NK-92 treated with Interleukin-12 subunit alpha and Interleukin-12 subunit beta, amount 100 ng/mL, for 24 hours (cell line): ENCODE results near the gene FBXO41.

Source experiments
- DNase-seq: peaks from one replicate; lab custom pipeline; 2025; lab: John Stamatoyannopoulos, UW

FBXO41 gene

DNA sequence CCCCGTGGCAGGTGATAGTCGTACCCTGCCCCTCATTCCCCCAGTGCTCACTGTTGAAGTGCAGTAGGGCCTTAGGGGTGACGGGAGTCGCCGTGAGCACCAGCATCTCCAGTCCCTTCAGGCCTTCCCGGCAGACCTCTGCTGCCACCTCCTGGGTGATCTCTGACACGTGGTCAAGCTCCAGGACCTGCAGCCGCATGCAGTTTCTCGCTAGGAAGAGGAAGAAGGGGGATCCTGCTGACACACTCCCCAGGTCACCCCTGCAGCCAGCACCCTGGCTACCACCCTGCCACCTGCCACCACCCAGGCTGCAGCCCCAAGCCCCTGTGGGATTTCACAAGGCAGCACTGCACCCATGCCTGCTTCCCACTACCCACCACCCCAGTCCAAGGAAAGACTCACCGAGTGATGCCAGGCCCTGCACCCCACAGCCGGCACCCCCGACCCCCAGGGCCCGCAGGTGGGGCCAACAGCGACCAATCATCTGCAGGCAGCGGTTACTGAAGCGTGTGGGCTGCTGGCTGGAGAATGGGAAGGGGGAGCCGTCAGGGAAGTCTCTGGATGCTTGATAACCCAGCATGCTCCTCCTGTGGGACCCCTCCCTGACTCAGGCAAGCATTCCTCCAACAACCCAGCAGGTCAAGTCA is 23.8 kb downstream of the FBXO41 start:
- DNase-seq, result no peak

DNA sequence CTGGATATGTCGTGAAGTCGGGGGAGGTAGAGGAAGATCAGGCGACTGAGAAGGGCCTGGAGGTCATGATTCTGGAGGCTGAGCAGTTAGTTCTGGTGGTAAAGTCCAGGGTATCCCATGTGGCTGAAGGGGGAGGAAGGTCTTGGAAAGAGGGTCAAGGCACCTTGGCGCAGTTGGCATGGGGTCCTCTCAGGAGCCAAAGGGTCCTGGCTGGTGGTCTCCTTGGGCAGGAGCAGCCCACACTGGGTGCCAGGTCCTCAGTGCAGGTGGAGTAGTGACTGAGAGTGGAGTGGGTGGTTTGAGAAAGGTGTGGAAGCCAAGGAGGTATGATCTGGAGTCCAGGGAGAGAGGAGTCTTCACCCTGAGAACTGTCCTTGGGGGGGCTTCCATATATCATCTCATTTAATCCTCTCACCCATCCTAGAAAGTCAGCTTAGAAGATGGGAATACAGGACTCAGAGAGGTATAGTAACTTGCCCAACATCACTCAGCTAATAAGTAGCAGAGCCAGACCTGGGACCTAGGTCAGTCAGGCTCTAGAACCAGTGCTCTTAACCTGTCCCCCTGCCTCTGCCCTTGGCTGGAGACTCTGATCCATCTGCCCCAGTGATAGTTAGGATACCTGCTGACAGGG is 24.5 kb downstream of the FBXO41 start:
- DNase-seq, result no peak

DNA sequence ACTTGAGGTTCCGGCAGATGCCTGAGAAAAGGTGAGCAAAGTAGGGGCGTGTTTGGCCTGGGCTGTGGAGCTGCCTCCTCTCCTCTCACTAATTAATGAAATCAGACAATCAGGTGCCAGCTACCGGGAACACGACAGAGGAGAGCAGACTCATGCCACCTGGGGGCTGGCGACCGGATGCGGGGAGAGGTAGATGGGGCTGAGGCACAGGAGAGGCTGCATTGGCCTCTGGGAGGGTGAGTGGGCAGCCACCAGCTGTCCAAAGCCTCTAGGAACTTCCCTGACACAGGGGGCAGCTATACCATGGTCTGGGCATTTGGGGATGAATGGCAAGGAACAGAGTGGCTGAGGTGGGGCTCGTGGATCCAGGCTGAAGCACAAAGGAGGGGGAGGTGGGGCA is 25.0 kb downstream of the FBXO41 start:
- no peak for DNase-seq

DNA sequence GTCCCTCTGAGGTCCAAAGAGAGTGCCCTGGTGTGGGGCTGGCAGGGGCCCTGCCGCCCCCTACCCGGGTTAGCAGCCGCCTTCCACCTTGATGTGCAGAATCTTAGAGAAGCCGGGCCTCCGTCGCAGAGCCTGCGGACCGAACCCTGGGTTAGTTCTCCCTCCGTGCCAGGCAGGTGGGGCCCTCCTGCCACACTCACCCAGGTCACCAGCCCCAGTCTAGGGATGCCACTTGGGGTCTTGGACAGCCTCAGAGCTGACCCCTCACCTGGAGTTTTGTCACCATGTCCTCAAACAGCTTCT is 25.4 kb downstream of the FBXO41 start:
- no peak for DNase-seq

DNA sequence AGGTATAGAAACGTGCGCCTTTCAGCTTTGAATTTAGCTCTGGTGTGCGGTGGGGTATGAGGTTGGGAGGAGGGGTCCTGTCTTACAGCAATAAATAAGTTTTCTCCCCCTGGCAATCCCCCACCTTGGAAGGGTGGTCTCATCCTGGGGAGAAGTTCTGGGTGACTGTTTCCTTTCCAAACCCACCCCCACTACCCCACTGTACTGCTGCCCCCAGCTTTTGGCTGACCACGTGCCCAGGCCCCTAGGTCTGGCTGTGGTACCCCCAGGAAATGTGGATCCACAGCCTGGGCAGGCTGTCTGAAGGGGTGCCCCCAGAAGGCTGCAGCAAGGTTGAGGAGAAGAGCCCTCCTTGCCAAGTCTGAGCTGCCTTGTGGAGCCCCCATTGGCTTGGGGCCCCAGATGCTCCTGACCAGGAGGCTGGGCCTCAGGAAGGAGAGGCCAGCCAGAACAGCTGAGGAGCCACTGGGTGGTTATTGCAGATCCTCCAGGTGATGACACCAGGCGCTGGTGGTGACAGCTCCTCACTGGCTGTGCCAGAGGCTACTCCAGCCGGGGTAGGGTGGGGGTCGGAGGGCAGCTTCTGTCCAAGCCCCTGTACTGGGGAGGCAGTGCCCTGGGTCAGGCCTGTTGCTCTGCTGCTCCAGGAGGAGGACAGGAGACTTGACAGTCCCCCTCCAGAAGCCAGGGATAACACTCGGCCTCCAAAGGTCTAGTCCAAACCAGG is 25.9 kb downstream of the FBXO41 start:
- DNase-seq, result no peak

DNA sequence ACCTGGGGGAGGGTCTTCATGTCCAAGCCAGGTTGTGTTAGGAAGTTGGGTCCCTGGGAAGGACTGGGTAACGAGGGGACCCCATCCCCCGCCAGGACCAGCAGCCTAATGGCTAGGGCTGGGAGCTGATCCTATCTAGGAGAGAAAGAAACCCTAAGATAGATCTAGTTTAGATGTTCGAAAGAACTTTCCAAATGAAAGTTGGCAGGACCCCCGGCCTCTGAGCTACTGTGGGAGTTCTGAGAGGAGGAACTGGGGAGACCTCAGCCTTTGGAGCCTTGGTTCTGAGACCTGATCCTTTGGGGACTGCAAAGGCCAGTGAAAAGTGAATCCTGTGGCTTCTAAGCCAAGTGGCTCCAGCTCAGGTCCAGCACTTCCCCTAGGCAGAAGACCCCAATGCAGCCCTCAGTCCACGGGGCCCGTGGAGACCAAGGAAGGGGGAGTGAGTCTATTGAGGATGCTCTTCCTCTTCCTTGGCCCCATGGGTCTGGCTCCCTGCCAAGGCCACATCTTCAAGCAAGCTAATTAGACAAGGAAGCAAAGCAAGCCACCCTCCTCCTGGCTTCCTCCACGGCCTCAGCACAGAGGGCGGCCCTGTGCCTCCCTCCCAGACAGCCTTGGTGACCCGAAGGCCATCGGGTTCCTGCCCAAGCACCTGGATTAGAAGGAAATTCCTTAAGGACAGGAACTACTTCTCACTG is 26.7 kb downstream of the FBXO41 start:
- no peak for DNase-seq

DNA sequence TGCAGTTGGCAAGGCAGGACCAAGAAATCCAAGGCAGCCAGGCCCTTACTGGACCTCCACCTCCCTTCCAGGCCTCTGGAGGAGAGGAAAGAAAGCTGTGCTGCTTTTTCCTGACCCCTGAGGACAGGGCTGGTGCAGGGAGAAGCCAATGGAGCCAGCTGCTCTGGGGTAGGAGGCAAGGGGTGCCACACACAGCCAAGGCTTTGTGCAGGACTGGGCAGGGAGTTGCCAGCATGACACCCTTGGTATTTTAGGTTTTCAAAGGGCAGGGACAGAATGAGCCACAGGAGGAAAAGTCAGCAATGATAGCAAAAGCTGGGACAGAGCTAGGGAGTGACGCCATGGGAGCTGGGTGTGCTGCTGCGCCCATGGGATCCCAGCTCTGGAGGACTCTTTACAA is 27.3 kb downstream of the FBXO41 start:
- no peak for DNase-seq

DNA sequence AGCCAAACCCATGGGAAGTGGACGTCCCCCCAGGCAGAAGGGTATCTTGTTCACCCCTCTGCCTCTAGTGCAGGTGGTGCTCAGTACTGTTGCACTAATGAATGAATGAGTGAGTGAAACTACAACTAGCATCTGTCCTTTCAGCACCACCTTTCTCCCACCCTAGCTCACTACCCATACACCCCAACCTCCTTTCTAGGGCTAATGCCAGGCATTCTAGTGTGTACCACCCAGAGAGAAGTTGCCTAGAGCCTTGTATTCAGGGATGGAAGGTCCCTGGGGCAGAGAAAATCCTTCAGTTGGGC is 27.7 kb downstream of the FBXO41 start:
- DNase-seq, result no peak

DNA sequence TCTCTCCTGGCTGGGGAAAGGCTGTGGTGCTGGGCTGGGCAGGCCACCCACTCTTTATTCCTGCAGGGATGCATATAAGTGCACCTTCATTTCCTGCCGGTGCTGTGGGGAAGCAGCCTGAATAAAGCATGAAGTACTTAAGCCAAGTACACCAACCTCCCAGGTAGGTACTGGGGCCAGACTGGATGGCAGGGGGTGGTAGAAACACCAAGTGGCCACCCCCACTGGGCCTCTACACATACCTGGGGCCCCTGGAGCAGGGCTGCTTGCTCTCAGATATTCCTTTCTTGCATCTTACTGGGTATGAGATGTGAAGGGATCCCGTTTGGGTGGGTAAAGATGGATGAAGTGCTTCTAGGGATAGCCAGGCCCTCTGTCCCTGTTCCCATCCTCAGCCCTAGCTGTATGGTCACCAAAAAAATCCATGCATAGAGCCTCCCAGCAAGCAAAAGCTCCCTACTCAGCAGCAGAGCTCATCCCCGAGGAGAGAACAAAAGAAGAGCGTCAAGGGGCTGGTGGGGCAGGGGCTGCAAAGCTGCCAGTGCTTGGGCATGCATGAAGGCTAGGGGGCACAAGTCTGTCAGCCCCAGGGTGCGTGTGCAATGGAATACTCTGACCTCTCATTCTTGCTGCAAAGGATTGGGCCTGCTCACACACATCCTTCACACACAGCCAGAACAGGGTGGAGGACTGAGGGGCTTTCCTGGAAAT is 28.2 kb downstream of the FBXO41 start:
- no peak for DNase-seq

DNA sequence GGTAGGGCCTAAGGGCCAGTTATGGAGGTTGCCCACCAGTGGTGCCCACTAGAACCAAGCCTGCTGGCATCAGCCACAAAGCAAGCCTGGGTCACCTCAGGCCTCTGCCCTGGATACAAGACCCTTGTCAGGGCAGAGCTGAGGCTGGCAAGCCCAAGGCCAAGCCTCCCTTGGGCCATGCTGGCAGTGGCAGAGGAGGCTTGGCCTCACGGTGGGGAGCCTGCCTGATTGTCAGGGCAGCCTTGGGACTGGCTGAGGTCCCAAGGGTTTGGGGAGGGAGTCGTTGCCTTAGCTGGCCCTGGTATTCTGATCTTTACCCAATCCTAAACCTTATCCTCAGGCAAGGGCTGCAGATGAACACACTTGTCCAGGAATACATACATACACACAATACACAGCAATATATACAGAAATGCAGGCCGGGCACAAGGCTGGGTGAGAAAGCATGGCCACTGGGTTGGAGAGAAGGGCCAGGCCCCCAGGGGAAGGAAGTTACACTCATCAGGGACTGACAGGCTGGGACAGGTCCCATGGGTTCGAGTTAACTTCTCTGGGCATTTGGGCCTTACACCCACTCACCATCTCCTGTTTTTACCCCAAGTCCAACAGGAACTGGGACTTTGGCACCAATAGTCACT is 29.2 kb downstream of the FBXO41 start:
- DNase-seq, result no peak

DNA sequence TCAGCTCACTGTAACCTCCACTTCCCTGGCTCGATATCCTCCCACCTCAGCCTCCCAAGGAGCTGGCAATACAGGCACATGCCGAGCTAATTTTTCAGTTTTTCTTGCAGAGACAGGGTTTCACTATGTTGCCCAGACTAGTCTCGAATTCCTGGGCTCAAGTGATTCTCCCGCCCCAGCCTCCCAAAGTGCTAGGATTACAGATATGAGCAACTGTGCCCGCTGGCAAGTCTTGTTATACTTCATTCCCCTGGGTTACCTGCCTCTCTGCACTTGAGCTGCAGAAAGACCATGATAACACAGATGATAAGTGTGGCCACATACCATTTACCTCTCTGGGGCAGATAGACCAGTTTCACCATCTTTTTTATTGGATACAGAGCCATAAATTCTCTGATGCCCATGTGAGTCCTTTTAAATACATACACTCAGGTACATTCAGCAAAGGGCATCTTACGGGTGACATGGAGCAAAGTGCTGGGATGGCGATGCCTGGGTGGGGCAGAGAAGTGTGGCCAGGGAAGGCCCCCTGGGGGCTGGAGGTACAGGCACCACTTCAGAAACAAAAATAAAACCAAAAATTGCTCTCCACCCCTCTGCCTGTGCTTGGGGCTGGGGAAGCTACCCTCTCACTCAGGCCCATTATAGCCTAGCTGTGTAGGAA is 29.8 kb downstream of the FBXO41 start:
- DNase-seq, result no peak

DNA sequence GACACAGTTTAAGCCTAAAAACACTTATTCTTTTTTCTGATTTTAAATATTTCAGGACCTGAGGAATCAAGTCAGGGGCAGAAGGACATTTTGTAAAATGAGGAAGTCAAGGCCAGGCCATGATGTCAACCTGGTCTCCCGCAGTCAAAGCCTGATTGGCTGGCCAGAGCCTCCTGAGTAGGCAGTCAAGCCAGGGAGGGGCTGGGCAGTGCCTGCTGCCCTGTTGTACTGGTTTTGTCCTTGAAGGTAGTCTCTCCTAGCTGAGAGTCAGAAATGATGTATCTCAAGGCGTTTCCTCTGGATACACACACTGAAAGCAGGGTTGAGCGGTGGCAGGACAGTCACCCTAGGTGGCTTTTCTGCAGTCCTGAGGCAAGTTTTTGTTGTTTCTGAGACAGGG is 30.4 kb downstream of the FBXO41 start:
- no peak for DNase-seq

DNA sequence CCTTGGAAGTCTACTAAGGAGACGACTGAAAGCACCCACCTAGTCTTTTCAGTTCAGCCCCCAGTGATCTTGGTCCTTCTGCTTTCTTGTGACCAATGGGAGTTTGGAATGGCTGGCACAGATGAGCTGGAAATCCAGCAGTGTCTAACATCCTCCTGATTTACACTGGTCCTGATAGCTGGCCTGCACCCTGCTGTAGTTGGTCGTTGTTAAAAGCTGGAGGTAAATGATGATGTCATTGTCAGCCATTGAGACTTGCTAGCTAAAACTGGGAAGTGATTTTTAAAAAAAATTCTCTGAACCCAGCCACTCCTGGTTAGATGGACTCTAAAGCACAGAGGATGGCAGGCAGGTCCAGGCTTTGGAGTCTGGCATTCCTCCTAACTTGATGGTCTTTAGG is 30.9 kb downstream of the FBXO41 start:
- DNase-seq, result no peak

DNA sequence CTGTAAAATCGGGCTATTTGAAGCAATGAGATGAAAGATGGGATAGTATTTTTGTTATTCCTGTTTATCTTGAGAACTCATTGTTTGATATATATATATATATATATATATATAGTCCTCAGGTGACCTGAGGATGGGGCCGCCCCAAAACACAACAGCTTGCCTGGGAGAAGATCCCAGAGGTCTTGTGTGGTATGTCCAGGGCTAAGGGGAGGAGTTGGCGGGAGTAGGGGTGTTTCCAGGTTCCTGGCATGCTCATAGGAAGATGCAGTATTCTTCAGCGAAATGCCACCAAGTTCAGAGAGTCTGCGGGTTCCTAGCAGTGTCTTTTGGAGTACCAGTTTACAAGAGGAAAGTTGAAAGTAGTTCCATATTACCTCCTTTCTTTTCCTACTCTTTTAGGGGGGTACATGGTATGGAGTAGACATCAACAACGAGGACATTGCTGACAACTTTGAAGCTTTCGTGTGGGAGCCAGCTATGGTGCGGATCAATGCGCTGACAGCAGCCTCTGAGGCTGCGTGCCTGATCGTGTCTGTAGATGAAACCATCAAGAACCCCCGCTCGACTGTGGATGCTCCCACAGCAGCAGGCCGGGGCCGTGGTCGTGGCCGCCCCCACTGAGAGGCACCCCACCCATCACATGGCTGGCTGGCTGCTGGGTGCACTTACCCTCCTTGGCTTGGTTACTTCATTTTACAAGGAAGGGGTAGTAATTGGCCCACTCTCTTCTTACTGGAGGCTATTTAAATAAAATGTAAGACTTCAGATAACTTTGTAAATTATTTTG is 31.8 kb downstream of the FBXO41 start:
- DNase-seq, result no peak

DNA sequence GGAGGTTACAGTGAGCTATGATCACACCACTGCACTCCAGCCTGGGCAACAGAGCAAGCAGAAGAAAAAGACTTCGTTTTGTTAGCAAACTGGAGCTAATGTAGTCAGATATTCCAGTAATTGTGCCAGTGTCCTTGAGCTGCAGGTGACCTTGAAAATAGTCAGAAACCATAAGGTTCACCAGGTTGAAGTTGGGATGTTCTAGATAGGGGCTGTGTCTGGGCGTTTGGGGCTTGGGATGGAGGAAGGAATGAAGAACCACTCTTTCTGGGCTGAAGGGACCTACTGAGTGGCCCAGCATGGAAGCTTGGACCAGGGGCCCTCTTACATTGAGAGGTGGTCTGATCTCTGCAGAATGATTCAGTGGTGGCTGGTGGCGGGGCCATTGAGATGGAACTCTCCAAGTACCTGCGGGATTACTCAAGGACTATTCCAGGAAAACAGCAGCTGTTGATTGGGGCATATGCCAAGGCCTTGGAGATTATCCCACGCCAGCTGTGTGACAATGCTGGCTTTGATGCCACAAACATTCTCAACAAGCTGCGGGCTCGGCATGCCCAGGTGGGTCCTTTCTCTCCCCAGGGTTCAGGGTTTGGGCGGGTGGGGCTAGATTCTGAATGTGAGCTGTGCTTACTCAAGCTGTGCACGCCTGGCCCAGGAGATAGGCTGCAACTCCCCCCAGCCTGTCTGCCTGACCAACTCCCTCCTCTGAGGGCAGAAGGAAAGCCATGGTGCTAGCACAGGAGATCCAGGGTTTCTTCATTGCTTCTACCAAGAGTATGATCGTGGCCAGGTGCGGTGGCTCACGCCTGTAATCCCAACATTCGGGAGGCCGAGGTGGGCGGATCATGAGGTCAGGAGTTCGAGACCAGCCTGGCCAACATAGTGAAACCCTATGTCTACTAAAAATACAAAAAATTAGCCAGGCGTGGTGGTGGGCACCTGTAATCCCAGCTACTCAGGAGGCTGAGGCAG is 33.1 kb downstream of the FBXO41 start:
- DNase-seq, result no peak

DNA sequence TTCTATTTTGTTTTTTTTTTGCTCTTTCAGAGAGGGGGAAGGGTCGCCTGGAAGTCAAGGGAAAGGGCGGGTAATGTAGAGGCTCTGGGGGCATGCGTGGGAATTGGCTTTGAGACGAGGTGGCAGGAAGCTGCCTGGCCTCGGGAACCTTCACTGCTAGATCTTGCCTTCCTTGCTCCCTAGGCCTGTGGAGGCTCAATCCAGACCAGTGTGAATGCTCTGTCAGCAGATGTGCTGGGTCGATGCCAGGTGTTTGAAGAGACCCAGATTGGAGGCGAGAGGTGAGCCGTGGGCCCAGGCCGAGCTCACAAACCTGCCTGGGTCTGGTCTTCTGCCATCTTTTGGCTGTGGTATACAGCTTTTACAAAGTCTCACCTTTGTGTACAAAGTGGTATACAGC is 34.6 kb downstream of the FBXO41 start:
- DNase-seq, result no peak

DNA sequence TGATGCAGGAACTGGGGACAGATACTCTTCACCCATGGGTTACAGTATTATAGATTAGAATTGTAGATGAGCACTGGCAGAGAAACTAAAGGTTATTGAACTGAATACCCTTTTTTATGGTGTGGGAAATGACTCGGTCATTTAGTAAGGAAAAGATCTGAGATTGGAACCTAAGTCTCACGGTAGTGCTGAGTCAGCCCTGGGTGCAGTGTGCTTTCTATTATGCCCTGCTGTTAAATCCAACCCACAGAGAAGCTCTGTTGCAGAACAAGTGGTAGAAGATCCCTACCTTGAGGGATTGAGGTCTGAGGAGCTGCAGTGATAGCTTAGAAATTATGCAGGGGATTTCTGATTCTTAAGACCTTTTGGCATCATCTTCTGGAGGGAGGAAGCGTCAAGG is 37.4 kb downstream of the FBXO41 start:
- no peak for DNase-seq

DNA sequence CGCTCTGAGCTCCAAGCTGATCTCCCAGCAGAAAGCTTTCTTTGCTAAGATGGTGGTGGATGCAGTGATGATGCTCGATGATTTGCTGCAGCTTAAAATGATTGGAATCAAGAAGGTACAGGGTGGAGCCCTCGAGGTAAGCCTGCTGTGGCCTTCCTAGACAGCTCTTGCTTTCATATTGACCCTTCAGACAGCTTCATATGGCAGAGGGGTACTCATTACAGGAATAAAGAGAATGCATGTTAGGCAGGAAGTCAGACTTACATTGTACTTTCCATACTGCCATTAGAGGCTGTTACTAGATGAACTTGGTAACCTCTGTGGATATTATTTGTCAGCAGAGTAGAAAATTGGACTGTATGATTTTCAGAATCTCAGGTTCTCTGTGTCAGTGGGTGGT is 39.7 kb downstream of the FBXO41 start:
- DNase-seq, result no peak

DNA sequence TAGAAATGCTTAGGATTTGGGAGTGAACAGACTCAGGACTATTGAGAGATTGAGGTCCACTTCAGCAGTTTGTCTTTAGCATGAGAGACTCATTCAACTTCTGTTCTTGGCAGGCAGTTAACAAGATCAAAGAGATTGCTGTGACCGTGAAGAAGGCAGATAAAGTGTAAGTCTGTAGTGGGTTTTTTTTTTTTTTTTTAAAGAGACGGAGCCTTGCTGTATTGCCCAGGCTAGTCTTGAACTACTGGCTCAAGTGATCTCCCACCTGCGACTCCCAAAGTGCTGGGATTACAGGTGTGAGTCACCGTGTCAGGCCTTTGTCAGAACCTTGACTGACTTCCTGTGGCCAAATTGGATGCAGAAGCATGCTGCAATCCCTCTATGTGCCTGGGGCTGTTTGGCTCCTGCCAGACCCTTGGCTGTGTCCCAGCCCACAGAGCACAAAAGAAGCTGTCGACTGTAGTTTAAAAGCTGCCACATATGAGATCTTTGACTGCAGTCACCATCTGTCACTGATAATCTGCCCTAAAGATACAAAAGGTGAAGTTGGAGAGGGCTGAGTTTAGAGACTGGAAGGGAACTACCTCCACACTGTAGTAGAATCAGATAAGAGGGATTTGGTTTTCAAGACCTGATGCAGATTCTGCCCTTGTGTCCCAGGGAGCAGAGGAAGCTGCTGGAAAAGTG is 40.3 kb downstream of the FBXO41 start:
- DNase-seq, result no peak
